Tibial nerve (tissue), 4 donors: ENCODE measurements around the gene RUNDC1.

ENCODE experiments used
- CTCF ChIP-seq, 5 experiments: fragments of 200-600 bp in 3 of 5; fragments of 450-650 bp in 2 of 5; sonication (generic) in 3 of 5; IDR thresholded peaks; one replicate each; pipeline ENCODE4 v1.5.1; 2016 to 2019; ENCODE audit warnings: antibody characterized with exemption in 5 of 5, mild to moderate bottlenecking in 3 of 5, moderate library complexity in 2 of 5
- EP300 ChIP-seq, 2 donors: sonication (generic); formaldehyde crosslinking; IDR thresholded peaks; one replicate each; pipeline ENCODE4 v1.6.1; 2017; ENCODE audit warnings: antibody characterized with exemption in 2 of 2, mild to moderate bottlenecking in 1 of 2
- POLR2A ChIP-seq, 2 donors: fragments of 450-650 bp; IDR thresholded peaks; one replicate each; pipeline ENCODE4 v1.6.1; 2017; ENCODE audit warnings: antibody characterized with exemption in 2 of 2, mild to moderate bottlenecking in 2 of 2, moderate library complexity in 2 of 2

DNA sequence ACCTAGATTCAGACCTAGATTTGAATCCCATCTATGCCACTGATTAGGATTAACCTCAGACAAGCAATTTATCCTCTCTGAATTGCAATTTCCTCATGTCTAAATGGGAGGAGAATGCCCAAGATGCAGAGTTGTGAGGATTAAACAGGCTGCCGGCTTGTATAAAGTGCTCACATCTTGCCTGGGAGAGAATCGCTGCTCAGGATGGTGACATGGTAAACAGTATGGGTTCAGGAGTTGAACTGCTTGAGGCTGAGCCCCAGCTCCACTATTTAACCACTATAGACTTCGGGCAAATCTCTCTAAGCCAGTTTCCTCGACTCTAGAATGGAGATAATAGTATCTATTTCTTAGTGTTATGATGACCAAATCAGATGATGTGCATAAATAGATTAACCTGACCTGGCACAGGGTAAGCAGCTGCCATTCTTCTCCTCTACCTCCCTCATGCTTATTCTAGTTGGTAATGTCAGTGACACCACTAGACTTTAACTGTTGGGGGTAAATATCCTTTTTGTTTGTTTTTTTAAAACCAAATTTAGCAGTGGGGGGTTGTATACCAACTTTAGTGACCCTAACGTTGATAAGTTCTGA is 17.1 kb downstream of the RUNDC1 start:
- TF ChIP-seq POLR2A (IDR thresholded peaks at IDR 0.05), result no peak
- TF ChIP-seq CTCF (IDR thresholded peaks at IDR 0.05), result no peak
- TF ChIP-seq EP300 (IDR thresholded peaks at IDR 0.05), result no peak
